Heart right ventricle (tissue), 16 donors: ENCODE measurements around the gene ARHGEF6. TPM values are rescaled to one million over a fixed set of nuclear protein-coding genes. Genes with fewer than 3 reads are reported as not detected.

Experiments used
- ATAC-seq, 8 donors: fragments of 200-7000 bp; cut with Tn5 transposase; one replicate each; pipeline ENCODE4 v1.9.1; 2020; ENCODE audit warnings: mild to moderate bottlenecking in 8 of 8, moderate library complexity in 8 of 8, moderate number of reproducible peaks in 1 of 8
- DNase-seq, 2 donors: peaks; one replicate each; pipeline ENCODE4 v3.0.0-alpha.2; 2020
- H3K27ac ChIP-seq, 10 donors: fragments of 200-600 bp; sonication (generic) in 2 of 10; one replicate each; pipeline versions ENCODE4 v1.5.0 to v1.8.0; 2020 to 2022; ENCODE audit warnings: mild to moderate bottlenecking in 3 of 10
- H3K27me3 ChIP-seq, 7 donors: fragments of 200-600 bp; one replicate each; pipeline ENCODE4 v1.8.0; 2021 to 2022; ENCODE audit warnings: mild to moderate bottlenecking in 2 of 7
- H3K36me3 ChIP-seq, 9 donors: fragments of 200-600 bp; sonication (generic) in 1 of 9; one replicate each; pipeline versions ENCODE4 v1.5.0 to v1.8.0; 2020 to 2022; ENCODE audit warnings: mild to moderate bottlenecking in 2 of 9
- H3K4me1 ChIP-seq, 9 donors: fragments of 200-600 bp; sonication (generic) in 1 of 9; one replicate each; pipeline versions ENCODE4 v1.5.0 to v1.8.0; 2020 to 2022; ENCODE audit warnings: mild to moderate bottlenecking in 4 of 9
- H3K4me3 ChIP-seq, 10 donors: fragments of 200-600 bp; sonication (generic) in 2 of 10; one replicate each; pipeline versions ENCODE4 v1.5.0 to v1.8.0; 2020 to 2022; ENCODE audit warnings: mild to moderate bottlenecking in 7 of 10, moderate library complexity in 2 of 10
- H3K9me3 ChIP-seq, 11 donors: fragments of 200-600 bp in 10 of 11; sonication (generic) in 2 of 11; one replicate each; pipeline versions ENCODE4 v1.5.0 to v1.8.0; 2013 to 2022; ENCODE audit warnings: mild to moderate bottlenecking in 2 of 11, control low read depth in 1 of 11, moderate library complexity in 1 of 11
- CTCF ChIP-seq, 9 donors: fragments of 200-600 bp; sonication (generic) in 2 of 9; IDR thresholded peaks; one replicate each; pipeline versions ENCODE4 v1.5.0 to v1.8.0; 2021 to 2022; ENCODE audit warnings: antibody characterized with exemption in 9 of 9, mild to moderate bottlenecking in 5 of 9, moderate library complexity in 1 of 9
- WGBS, 2 donors: extraction: QIAGEN DNeasy Blood & Tissue Kit; methylation state at CpG; one replicate each; pipeline ENCODE4 v1.1.7; 2013; ENCODE audit warnings: inconsistent platforms in 1 of 2; 5-methylcytosine and 5-hydroxymethylcytosine counted together
- intact Hi-C, 10 donors: fragments of 100-400 bp; cut with DNase I; formaldehyde crosslinking; loops; one replicate each; pipeline versions ENCODE4 v1.11.1 to v1.14.2; 2022
- polyA plus RNA-seq, 2 donors: library from polyadenylated mRNA; stranded (reverse); fragments of 200-250 nt; gene quantifications; one replicate each; pipeline ENCODE4 v1.2.3, GENCODE V29; 2013
- total RNA-seq, 10 donors: library from RNA; stranded (reverse); fragmentation: NEBNext Ultra II Directional in 3 of 10; extraction: Animal tissue kit (Norgen Biotek cat#: 25700) in 3 of 10; gene quantifications; one replicate each; pipeline versions ENCODE4 v1.2.1 to v1.2.4, GENCODE V29; 2021 to 2023
- donor health status: Arrhythmogenic right ventricular cardiomyopathy.
- donor health status: ischemic (EF 13 %, LVEDD 7.1; RV severe dilation, severe dysfunction).
- donor health status: healthy with polysubstance abuse.
- donor health status: DM: no; HTN: yes; CAD: no.
- donor health status: DM: no; HTN: no; CAD: no.
- donor health status: ischemic (EF 25% LVEDD 6.9; RV normal size, moderate dysfunction).
- donor health status: ischemic (EF 25% LVEDD 5.7; RV mildly dilated, moderate dysfunction).
- donor health status: healthy.
- donor health status: DM: yes; HTN: yes; CAD: no.
- donor health status: Ischemic cardiomyopathy.
- donor health status: ischemic (EF 35%, LVEDD 5.7; RV mildly dilated, moderate dysfunction).
- donor health status: nonischemic (EF 11% LVEDD 7.7; RV severe dilation, severe dysfunction).
- donor health status: DM: yes; HTN: yes; CAD: no.
- donor health status: PGD.
- donor health status: ischemic (EF 29% LVEDD 5.4; RV normal size, mild dysfunction).
- donor health status: nonischemic (EF 23%, LVEDD 6.1; RV moderate dilation, normal function).

ARHGEF6 gene
- total and polyA plus RNA-seq, 12 donors = 15.3 to 88.0 (median 50.2) TPM

GRCh38 chrX:136635235-136635634 is 145.5 kb downstream of the ARHGEF6 start:
- 81% methylated on average over 6 of the region's 6 CpGs for WGBS, 2 donors
- no peak for TF ChIP-seq CTCF (IDR thresholded peaks at IDR 0.05)
- DNase-seq (no peak), ATAC-seq (no peak)
- Histone ChIP-seq H3K4me3 (no peak overlapping the region), H3K9me3 (no peaks in the 10 kb centered on the region), H3K27ac (no peak overlapping the region), H3K36me3 (no peaks in the 10 kb centered on the region), H3K27me3 (peaks cover 0 to 30% (median 0%) of the 10 kb centered on the region in 7 donors), H3K4me1 (no peaks in the 10 kb centered on the region)
- intact Hi-C loops = no loop called here

GRCh38 chrX:136630881-136631280 is 149.9 kb downstream of the ARHGEF6 start:
- no peaks in the 10 kb centered on the region for H3K9me3 ChIP-seq
- intact Hi-C loops = no loop called here
- WGBS, 2 donors = 61 to 78% methylated on average over 1 of the region's 1 CpG
- ATAC-seq (no peak), DNase-seq (no peak)
- H3K4me3 ChIP-seq = no peak overlapping the region
- no peak overlapping the region for H3K27ac ChIP-seq
- H3K36me3 ChIP-seq = no peaks in the 10 kb centered on the region
- no peaks in the 10 kb centered on the region for H3K4me1 ChIP-seq
- no peak for TF ChIP-seq CTCF (IDR thresholded peaks at IDR 0.05)
- peaks cover 0 to 21% (median 0%) of the 10 kb centered on the region in 7 donors for H3K27me3 ChIP-seq

- intact Hi-C loops = no loop called here
- Histone ChIP-seq H3K27me3 (peaks cover 0 to 11% (median 0%) of the 10 kb centered on the region in 7 donors), H3K4me3 (no peak overlapping the region), H3K36me3 (no peaks in the 10 kb centered on the region), H3K4me1 (no peaks in the 10 kb centered on the region), H3K27ac (no peak overlapping the region), H3K9me3 (no peaks in the 10 kb centered on the region)
- no peak for DNase-seq
- TF ChIP-seq CTCF (IDR thresholded peaks at IDR 0.05) = no peak
- no peak for ATAC-seq
- whole genome bisulfite sequencing, 2 donors = 55 to 65% methylated on average over 6 of the region's 6 CpGs
Measured at GRCh38 chrX:136629084-136629750, 151.5 kb downstream of the ARHGEF6 start.

- intact Hi-C loops = no loop called here
- 70% methylated on average over 4 of the region's 4 CpGs for whole genome bisulfite sequencing, 2 donors
- no peak overlapping the region for H3K4me3 ChIP-seq
- DNase-seq (no peak), ATAC-seq (no peak)
- H3K9me3 ChIP-seq = no peaks in the 10 kb centered on the region
- H3K27me3 ChIP-seq = peaks cover 0 to 9% (median 0%) of the 10 kb centered on the region in 7 donors
- no peaks in the 10 kb centered on the region for H3K4me1 ChIP-seq
- no peak for TF ChIP-seq CTCF (IDR thresholded peaks at IDR 0.05)
- no peaks in the 10 kb centered on the region for H3K36me3 ChIP-seq
- H3K27ac ChIP-seq = no peak overlapping the region
Measured at GRCh38 chrX:136627409-136627808, 153.3 kb downstream of the ARHGEF6 start.
